Fibroblast of lung (primary cell): ENCODE data around the gene OTUD7B.

ENCODE experiments used
- CTCF ChIP-seq, 2 donors: IDR thresholded peaks in 1 of 2; conservative IDR thresholded peaks in 1 of 2; 1 replicate in 1 of 2; 2 replicates in 1 of 2; pipeline ENCODE4 v1.5.1; 2011 to 2012; ENCODE audit warnings: low read length in 2 of 2, control low read depth in 1 of 2, inconsistent platforms in 1 of 2, low read depth in 1 of 2, mild to moderate bottlenecking in 1 of 2
- EZH2 ChIP-seq: IDR thresholded peaks from 2 replicates; pipeline ENCODE4 v1.5.1; 2012; ENCODE audit warnings: low read length, control low read depth, mild to moderate bottlenecking; ENCODE audit errors: missing control alignments

GRCh38 chr1:149937759-149938158, 72.8 kb downstream of the OTUD7B start:
- TF ChIP-seq CTCF (conservative IDR thresholded peaks at IDR 0.05 in 1 of 2, IDR thresholded peaks at IDR 0.05 in 1 of 2; ENCODE audit: low read depth in 1 of 2, low read length in 2 of 2) (no peak), EZH2 (no peak)
